HG03460 (cell line): Measurements from ENCODE around the gene UBR2.
"Not testable (repeated sequence)": the region's sequence is repeated elsewhere in the genome, so short reads cannot be mapped to it uniquely, and the experiment has no call there.

Source experiments
- ATAC-seq: cut with Tn5 transposase; IDR thresholded peaks from one replicate; pipeline ENCODE4 v1.9.1; 2021; ENCODE audit not compliant: unreplicated experiment

The UBR2 gene

GRCh38 chr6:42552380-42552779, 11.4 kb upstream of the UBR2 start:
- ATAC-seq = no peak

- ATAC-seq = no peak
Observed at GRCh38 chr6:42555477-42556457, 8.1 kb upstream of the UBR2 start.

- no peak for ATAC-seq
Observed at GRCh38 chr6:42556462-42556861, 7.4 kb upstream of the UBR2 start.

GRCh38 chr6:42559276-42559675, 4.6 kb upstream of the UBR2 start:
- not testable (repeated sequence) for ATAC-seq

GRCh38 chr6:42561986-42562385, 1.8 kb upstream of the UBR2 start:
- ATAC-seq = no peak

GRCh38 chr6:42562788-42563405, 932 bp upstream of the UBR2 start:
- no peak for ATAC-seq

- ATAC-seq = no peak
Observed at GRCh38 chr6:42564506-42564825, 637 bp downstream of the UBR2 start.

- no peak for ATAC-seq
Observed at GRCh38 chr6:42565823-42566613, 2.2 kb downstream of the UBR2 start.

- no peak for ATAC-seq
Observed at GRCh38 chr6:42566614-42567208, 2.9 kb downstream of the UBR2 start.

- ATAC-seq = not testable (repeated sequence)
Observed at GRCh38 chr6:42567237-42567636, 3.4 kb downstream of the UBR2 start.

GRCh38 chr6:42569102-42570028, 5.5 kb downstream of the UBR2 start:
- no peak for ATAC-seq

- ATAC-seq = peak; percentile 20
Observed at GRCh38 chr6:42571611-42572342, 7.9 kb downstream of the UBR2 start.

- peak; percentile 88 for ATAC-seq
Observed at GRCh38 chr6:42572523-42572922, 8.7 kb downstream of the UBR2 start.

- not testable (repeated sequence) for ATAC-seq
Observed at GRCh38 chr6:42576538-42576937, 12.7 kb downstream of the UBR2 start.

GRCh38 chr6:42598300-42598699, 34.5 kb downstream of the UBR2 start:
- ATAC-seq = no peak

GRCh38 chr6:42599558-42599957, 35.7 kb downstream of the UBR2 start:
- ATAC-seq = no peak

GRCh38 chr6:42604150-42604549, 40.3 kb downstream of the UBR2 start:
- ATAC-seq = no peak

- ATAC-seq = not testable (repeated sequence)
Observed at GRCh38 chr6:42604699-42605098, 40.9 kb downstream of the UBR2 start.

- ATAC-seq = no peak
Observed at GRCh38 chr6:42610416-42610815, 46.6 kb downstream of the UBR2 start.
